Esophagus squamous epithelium (tissue), 5 donors: ENCODE results near the gene TMEFF2. TPM values are rescaled to one million over a fixed set of nuclear protein-coding genes. Genes with fewer than 3 reads are reported as not detected.

Experiments used
- DNase-seq: peaks from one replicate; lab custom pipeline; 2025; lab: John Stamatoyannopoulos, UW
- H3K27ac ChIP-seq, 4 donors: fragments of 200-600 bp; sonication (generic); one replicate each; pipeline ENCODE4 v1.5.1; 2016 to 2019; ENCODE audit warnings: mild to moderate bottlenecking in 1 of 4
- H3K27me3 ChIP-seq, 4 donors: fragments of 200-600 bp; sonication (generic); 1 replicate in 3 of 4; 2 replicates in 1 of 4; pipeline versions ENCODE4 v1.5.1 to v1.6.0; 2017 to 2021; ENCODE audit warnings: antibody characterized with exemption in 1 of 4
- H3K36me3 ChIP-seq, 3 donors: fragments of 200-600 bp; sonication (generic); one replicate each; pipeline ENCODE4 v1.5.1; 2016 to 2019
- H3K4me1 ChIP-seq, 3 donors: fragments of 200-600 bp; sonication (generic); one replicate each; pipeline ENCODE4 v1.5.1; 2017 to 2019
- H3K4me3 ChIP-seq, 4 donors: fragments of 200-600 bp; sonication (generic); 1 replicate in 3 of 4; 2 replicates in 1 of 4; pipeline ENCODE4 v1.5.1; 2016 to 2019; ENCODE audit warnings: mild to moderate bottlenecking in 2 of 4, moderate library complexity in 1 of 4
- H3K9me3 ChIP-seq, 3 donors: fragments of 200-600 bp; sonication (generic); one replicate each; pipeline ENCODE4 v1.5.1; 2016 to 2019
- POLR2A ChIP-seq, 4 donors: fragments of 450-650 bp; IDR thresholded peaks; one replicate each; pipeline ENCODE4 v1.6.1; 2017; ENCODE audit warnings: antibody characterized with exemption in 4 of 4, mild to moderate bottlenecking in 4 of 4, moderate library complexity in 3 of 4
- WGBS, 2 donors: methylation state at CpG; one replicate each; pipeline ENCODE4 v1.1.5; 2018; 5-methylcytosine and 5-hydroxymethylcytosine counted together
- intact Hi-C: fragments of 100-400 bp; cut with DNase I; formaldehyde crosslinking; loops from one replicate; pipeline ENCODE4 v1.15.0; 2022
- total RNA-seq, 4 donors: library from RNA; depleted of rRNA; stranded (reverse); fragments of >200 nt; gene quantifications; one replicate each; pipeline ENCODE4 v1.1.0, GENCODE V29; 2016
- TF ChIP-seq, protein P1 (sequence below), 6 experiments: fragments of 450-650 bp in 4 of 6; fragments of 200-600 bp in 2 of 6; sonication (generic) in 2 of 6; IDR thresholded peaks; one replicate each; pipeline ENCODE4 v1.5.1; 2016 to 2019; ENCODE audit warnings: antibody characterized with exemption in 6 of 6, mild to moderate bottlenecking in 4 of 6, moderate library complexity in 4 of 6
- donor health status: DM: yes; HTN: yes; CAD: no.

The TMEFF2 gene
- total RNA-seq, 4 donors from 2014 or later, result 1.5 TPM; not detected in 3

DNA sequence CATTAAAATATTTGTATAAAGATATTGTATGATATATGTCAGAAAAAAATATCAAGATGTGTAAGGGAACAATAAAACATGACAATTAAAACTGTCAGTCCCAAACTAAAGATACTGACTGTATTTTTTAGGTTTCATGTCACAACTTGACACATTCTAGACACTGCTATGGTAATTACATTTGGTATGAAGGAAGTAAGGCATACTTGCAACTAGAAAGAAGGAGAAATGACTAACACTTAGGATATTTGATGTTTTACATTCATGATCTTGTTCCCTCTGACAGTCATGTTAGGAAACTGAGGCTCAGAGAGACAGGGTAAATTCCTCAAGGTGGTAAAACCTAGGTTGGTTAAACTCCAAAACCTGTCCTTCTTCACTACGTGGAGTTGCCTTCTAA, 68.3 kb downstream of the TMEFF2 start:
- intact Hi-C loops, result no loop called here
- WGBS, 2 donors, result 0% methylated on average over 1 of the region's 1 CpG
- TF ChIP-seq POLR2A (IDR thresholded peaks at IDR 0.05), result no peak
- TF ChIP-seq, protein P1, sequence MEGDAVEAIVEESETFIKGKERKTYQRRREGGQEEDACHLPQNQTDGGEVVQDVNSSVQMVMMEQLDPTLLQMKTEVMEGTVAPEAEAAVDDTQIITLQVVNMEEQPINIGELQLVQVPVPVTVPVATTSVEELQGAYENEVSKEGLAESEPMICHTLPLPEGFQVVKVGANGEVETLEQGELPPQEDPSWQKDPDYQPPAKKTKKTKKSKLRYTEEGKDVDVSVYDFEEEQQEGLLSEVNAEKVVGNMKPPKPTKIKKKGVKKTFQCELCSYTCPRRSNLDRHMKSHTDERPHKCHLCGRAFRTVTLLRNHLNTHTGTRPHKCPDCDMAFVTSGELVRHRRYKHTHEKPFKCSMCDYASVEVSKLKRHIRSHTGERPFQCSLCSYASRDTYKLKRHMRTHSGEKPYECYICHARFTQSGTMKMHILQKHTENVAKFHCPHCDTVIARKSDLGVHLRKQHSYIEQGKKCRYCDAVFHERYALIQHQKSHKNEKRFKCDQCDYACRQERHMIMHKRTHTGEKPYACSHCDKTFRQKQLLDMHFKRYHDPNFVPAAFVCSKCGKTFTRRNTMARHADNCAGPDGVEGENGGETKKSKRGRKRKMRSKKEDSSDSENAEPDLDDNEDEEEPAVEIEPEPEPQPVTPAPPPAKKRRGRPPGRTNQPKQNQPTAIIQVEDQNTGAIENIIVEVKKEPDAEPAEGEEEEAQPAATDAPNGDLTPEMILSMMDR (IDR thresholded peaks at IDR 0.05), result no peak
- Histone ChIP-seq H3K36me3 (no peaks in the 10 kb centered on the region), H3K4me3 (no peak overlapping the region), H3K9me3 (no peaks in the 10 kb centered on the region), H3K27me3 (no peaks in the 10 kb centered on the region), H3K4me1 (peaks cover 0 to 20% (median 0%) of the 10 kb centered on the region in 3 donors), H3K27ac (no peak overlapping the region)
- no peak for DNase-seq

DNA sequence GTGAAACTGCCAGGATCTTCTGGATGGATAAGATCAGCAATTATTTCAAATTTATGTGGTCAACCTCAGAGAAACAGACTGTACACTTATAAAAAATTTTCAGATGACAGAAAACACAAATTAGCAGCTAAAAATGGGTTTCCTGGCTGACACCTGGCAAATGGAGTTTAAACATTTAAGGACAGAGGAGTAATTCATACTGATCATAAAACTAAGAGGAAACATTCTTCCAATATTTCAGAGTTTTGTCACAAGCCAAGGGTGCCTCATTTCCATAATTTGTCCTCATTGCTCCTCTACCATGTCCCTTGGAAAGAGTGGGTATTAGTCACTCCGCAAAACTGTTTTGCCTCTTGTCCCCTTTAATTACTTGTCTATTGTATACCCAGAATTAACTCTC, 70.2 kb downstream of the TMEFF2 start:
- no peak for DNase-seq
- TF ChIP-seq, protein P1 (IDR thresholded peaks at IDR 0.05), result no peak
- TF ChIP-seq POLR2A (IDR thresholded peaks at IDR 0.05), result no peak
- Histone ChIP-seq H3K4me1 (peaks cover 0 to 20% (median 0%) of the 10 kb centered on the region in 3 donors), H3K27ac (no peak overlapping the region), H3K36me3 (no peaks in the 10 kb centered on the region), H3K4me3 (no peak overlapping the region), H3K9me3 (no peaks in the 10 kb centered on the region), H3K27me3 (no peaks in the 10 kb centered on the region)
- WGBS, 2 donors, result 75 to 95% methylated on average over 1 of the region's 1 CpG
- intact Hi-C loops, result no loop called here

DNA sequence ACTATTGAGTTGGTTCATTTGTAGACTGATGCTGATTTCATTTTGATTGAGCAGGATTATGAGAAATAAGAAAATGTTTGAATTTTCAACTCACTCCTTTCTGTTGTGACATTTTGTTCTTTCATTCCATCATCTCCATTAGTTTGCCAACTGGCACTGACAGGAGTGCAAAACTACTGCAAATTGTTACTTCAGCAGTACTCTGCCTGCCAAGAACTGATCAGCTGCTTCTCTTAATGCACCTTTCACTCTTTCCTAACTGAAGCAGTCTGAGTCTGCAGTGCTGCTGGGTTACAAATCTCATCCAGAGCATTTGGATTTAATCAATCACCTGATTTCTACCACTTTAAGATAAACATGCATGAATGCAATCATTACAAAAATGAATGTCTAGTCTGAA, 70.9 kb downstream of the TMEFF2 start:
- DNase-seq, result no peak

DNA sequence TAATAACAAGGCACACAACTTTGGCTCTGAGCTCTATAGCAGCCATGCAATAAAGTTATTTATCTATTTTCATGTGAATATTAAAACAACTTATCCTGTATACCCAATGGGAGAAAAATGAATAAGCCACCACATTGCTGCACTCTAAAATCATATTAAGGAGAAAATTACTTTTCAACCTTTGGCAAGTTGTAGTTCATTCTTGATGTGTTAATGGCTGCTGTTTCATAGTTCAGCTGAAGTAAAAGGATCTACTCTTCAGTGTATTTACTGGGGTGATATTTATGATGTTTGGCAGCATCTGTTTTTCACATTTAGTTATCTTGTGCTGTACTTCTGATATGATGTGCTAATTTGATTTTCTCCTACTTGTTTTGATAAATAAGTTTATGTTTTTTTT, 71.8 kb downstream of the TMEFF2 start:
- TF ChIP-seq, protein P1 (IDR thresholded peaks at IDR 0.05), result no peak
- Histone ChIP-seq H3K9me3 (no peaks in the 10 kb centered on the region), H3K27ac (no peak overlapping the region), H3K27me3 (no peaks in the 10 kb centered on the region), H3K4me1 (peaks cover 0 to 13% (median 0%) of the 10 kb centered on the region in 3 donors), H3K4me3 (no peak overlapping the region), H3K36me3 (no peaks in the 10 kb centered on the region)
- DNase-seq, result no peak
- intact Hi-C loops, result no loop called here

More for the DNA sequence above, 70.9 kb downstream of the TMEFF2 start:
- intact Hi-C loops, result no loop called here
- H3K27ac ChIP-seq, result no peak overlapping the region
- H3K4me1 ChIP-seq, result peaks cover 0 to 19% (median 0%) of the 10 kb centered on the region in 3 donors
- H3K36me3 ChIP-seq, result no peaks in the 10 kb centered on the region
- H3K4me3 ChIP-seq, result no peak overlapping the region
- TF ChIP-seq, protein P1 (IDR thresholded peaks at IDR 0.05), result no peak
- TF ChIP-seq POLR2A (IDR thresholded peaks at IDR 0.05), result no peak
- H3K9me3 ChIP-seq, result no peaks in the 10 kb centered on the region
- H3K27me3 ChIP-seq, result no peaks in the 10 kb centered on the region

DNA sequence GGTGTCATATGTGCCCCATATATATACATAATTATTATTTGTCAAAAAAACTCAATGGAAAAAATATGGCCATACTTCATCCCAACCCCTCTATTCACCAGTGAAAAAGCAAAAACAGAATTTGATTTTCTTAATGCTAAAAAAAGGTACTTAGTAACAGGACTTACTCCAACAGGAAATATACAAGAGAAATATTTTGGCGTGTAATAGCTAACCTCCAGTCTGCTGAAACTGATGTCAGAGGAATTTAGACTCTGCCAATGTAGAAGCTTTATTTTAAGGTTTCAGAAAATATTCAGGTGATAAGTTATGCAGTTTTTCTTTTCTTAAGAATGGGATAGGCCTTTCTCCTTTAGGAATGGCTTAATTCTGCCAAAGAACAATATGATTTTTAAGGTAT, 72.6 kb downstream of the TMEFF2 start:
- TF ChIP-seq POLR2A (IDR thresholded peaks at IDR 0.05), result no peak
- Histone ChIP-seq H3K27ac (no peak overlapping the region), H3K4me1 (peaks cover 0 to 7% (median 0%) of the 10 kb centered on the region in 3 donors), H3K9me3 (peaks cover 0 to 5% (median 0%) of the 10 kb centered on the region in 3 donors), H3K27me3 (no peaks in the 10 kb centered on the region), H3K36me3 (no peaks in the 10 kb centered on the region), H3K4me3 (no peak overlapping the region)
- WGBS, 2 donors, result 55 to 61% methylated on average over 1 of the region's 1 CpG
- DNase-seq, result no peak
- intact Hi-C loops, result no loop called here

DNA sequence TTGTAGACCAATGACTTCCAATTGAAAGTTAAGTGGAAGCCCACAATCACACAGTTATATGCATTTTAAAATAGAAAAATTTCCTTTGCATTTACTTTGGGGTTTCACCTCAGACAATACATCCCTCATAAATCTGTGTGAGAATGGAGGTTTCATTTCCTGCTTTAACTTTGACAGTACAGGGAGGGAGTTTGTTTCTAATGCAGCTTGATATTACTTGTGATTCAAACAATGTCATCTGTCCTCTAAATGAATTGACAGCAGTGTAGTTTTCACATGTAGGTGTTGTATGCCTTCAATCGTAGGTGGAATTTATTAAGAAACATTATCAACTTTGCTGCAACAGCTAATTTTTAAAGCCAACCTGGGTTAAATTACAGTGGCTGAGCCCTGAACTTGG, 75.2 kb downstream of the TMEFF2 start:
- peaks cover 0 to 5% (median 0%) of the 10 kb centered on the region in 3 donors for H3K9me3 ChIP-seq
- no peak overlapping the region for H3K27ac ChIP-seq
- peaks cover 0 to 5% (median 0%) of the 10 kb centered on the region in 3 donors for H3K4me1 ChIP-seq
- H3K27me3 ChIP-seq, result no peaks in the 10 kb centered on the region
- H3K36me3 ChIP-seq, result no peaks in the 10 kb centered on the region
- intact Hi-C loops, result no loop called here
- no peak overlapping the region for H3K4me3 ChIP-seq
- TF ChIP-seq POLR2A (IDR thresholded peaks at IDR 0.05), result no peak
- 62 to 82% methylated on average over 1 of the region's 1 CpG for WGBS, 2 donors
- no peak for DNase-seq
